B cell (primary cell): Measurements from ENCODE around the gene MAP4K4. TPM values are rescaled to one million over a fixed set of nuclear protein-coding genes. Genes with fewer than 3 reads are reported as not detected.
A peak's percentile ranks its signal among the peaks of the same experiment; 100 is the strongest.
"Not testable (repeated sequence)": the region's sequence is repeated elsewhere in the genome, so short reads cannot be mapped to it uniquely, and the experiment has no call there.

Experiments
- ATAC-seq: fragments of 200-7000 bp; cut with Tn5 transposase; one replicate; pipeline ENCODE4 v1.10.0; 2021; ENCODE audit warnings: low read depth, mild to moderate bottlenecking, moderate number of reproducible peaks, moderate library complexity
- CTCF ChIA-PET: fragments of 350-600 bp; sonication (Branson Sonifier 250); formaldehyde crosslinking; loops from one replicate; lab custom pipeline; 2021; ENCODE audit warnings: antibody characterized with exemption, inconsistent platforms; lab: Charles Lee
- POLR2A ChIA-PET: fragments of 350-600 bp; sonication (Branson Sonifier 250); formaldehyde crosslinking; loops from one replicate; lab custom pipeline; 2021; ENCODE audit warnings: antibody characterized with exemption; lab: Charles Lee
- DNase-seq: peaks from one replicate; pipeline ENCODE4 v3.0.0; 2013
- H2AFZ ChIP-seq: 2 replicates; pipeline ENCODE4 v1.6.1; 2012; ENCODE audit warnings: mild to moderate bottlenecking, low read depth, low read length; ENCODE audit not compliant: insufficient read depth, poor library complexity, severe bottlenecking
- H3K27ac ChIP-seq, 2 donors: 1 replicate in 1 of 2; 2 replicates in 1 of 2; pipeline ENCODE4 v1.5.1; 2012 to 2013; ENCODE audit warnings: low read length in 2 of 2, mild to moderate bottlenecking in 2 of 2, moderate library complexity in 1 of 2
- H3K27me3 ChIP-seq, 4 experiments: fragments of 200-600 bp in 1 of 4; sonication (generic) in 1 of 4; replicated peaks in 1 of 4; 1 replicate in 2 of 4; 2 replicates in 2 of 4; pipeline versions ENCODE4 v1.6.1 to v1.7.0; 2013 to 2016; ENCODE audit warnings: low read length in 3 of 4, mild to moderate bottlenecking in 2 of 4, mixed read lengths in 1 of 4, moderate library complexity in 1 of 4; ENCODE audit not compliant: insufficient read depth in 4 of 4, control insufficient read depth in 3 of 4; ENCODE audit errors: control extremely low read depth in 1 of 4
- H3K36me3 ChIP-seq, 2 experiments: replicated peaks in 1 of 2; 1 replicate in 1 of 2; 2 replicates in 1 of 2; pipeline versions ENCODE4 v1.6.1 to v1.7.1; 2013; ENCODE audit warnings: low read length in 1 of 2; ENCODE audit not compliant: insufficient read depth in 2 of 2, control insufficient read depth in 1 of 2; ENCODE audit errors: control extremely low read depth in 1 of 2, extremely low read depth in 1 of 2
- H3K4me1 ChIP-seq, 2 donors: fragments of 200-600 bp in 1 of 2; sonication (generic) in 1 of 2; 1 replicate in 1 of 2; 2 replicates in 1 of 2; pipeline versions ENCODE4 v1.5.1 to v1.6.1; 2013 to 2017; ENCODE audit warnings: low read length in 2 of 2; ENCODE audit not compliant: control insufficient read depth in 2 of 2, insufficient read depth in 2 of 2
- H3K4me2 ChIP-seq: replicated peaks from 2 replicates; pipeline ENCODE3; 2012; ENCODE audit warnings: mild to moderate bottlenecking, low read depth, low read length; ENCODE audit not compliant: poor library complexity, severe bottlenecking
- H3K4me3 ChIP-seq, 5 experiments: fragments of 200-600 bp in 1 of 5; sonication (generic) in 1 of 5; 1 replicate in 3 of 5; 2 replicates in 2 of 5; pipeline versions ENCODE4 v1.5.1 to v1.7.0; 2011 to 2016; ENCODE audit warnings: low read length in 4 of 5, mild to moderate bottlenecking in 4 of 5, low read depth in 2 of 5, control low read depth in 1 of 5, moderate library complexity in 1 of 5; ENCODE audit not compliant: insufficient read depth in 1 of 5; ENCODE audit errors: control extremely low read depth in 1 of 5, extremely low read depth in 1 of 5
- H3K79me2 ChIP-seq: fragments of 200-600 bp; sonication (generic); one replicate; pipeline ENCODE4 v1.6.0; 2016; ENCODE audit warnings: low read length; ENCODE audit not compliant: control insufficient read depth, insufficient read depth
- H3K9ac ChIP-seq: fragments of 200-600 bp; sonication (generic); 2 replicates; pipeline ENCODE4 v1.6.1; 2017; ENCODE audit warnings: mild to moderate bottlenecking, low read length, moderate library complexity
- H3K9me3 ChIP-seq, 3 donors: one replicate each; pipeline versions ENCODE4 v1.6.1 to v1.7.1; 2013; ENCODE audit warnings: low read length in 2 of 3; ENCODE audit not compliant: control insufficient read depth in 2 of 3, insufficient read depth in 1 of 3; ENCODE audit errors: control extremely low read depth in 1 of 3
- H4K20me1 ChIP-seq: 2 replicates; pipeline ENCODE4 v1.6.0; 2012; ENCODE audit warnings: mild to moderate bottlenecking, low read length; ENCODE audit not compliant: insufficient read depth, control insufficient read depth, poor library complexity, severe bottlenecking
- H3K27ac Mint-ChIP-seq: one replicate; pipeline ENCODE4 v1.8.0; 2021; ENCODE audit warnings: mixed read lengths
- H3K27me3 Mint-ChIP-seq: one replicate; pipeline ENCODE4 v1.8.0; 2021; ENCODE audit warnings: mixed read lengths
- H3K4me1 Mint-ChIP-seq: one replicate; pipeline ENCODE4 v1.8.0; 2021; ENCODE audit warnings: mixed read lengths
- H3K4me3 Mint-ChIP-seq: one replicate; pipeline ENCODE4 v1.8.0; 2021; ENCODE audit warnings: mixed read lengths
- H3K9me3 Mint-ChIP-seq: one replicate; pipeline ENCODE4 v1.8.0; 2022; ENCODE audit warnings: mixed read lengths; ENCODE audit not compliant: insufficient read depth
- EZH2 ChIP-seq: IDR thresholded peaks from 2 replicates; pipeline ENCODE4 v1.6.1; 2012; ENCODE audit warnings: borderline replicate concordance, low read depth, mild to moderate bottlenecking, moderate library complexity, low read length; ENCODE audit not compliant: insufficient read depth, poor library complexity, severe bottlenecking
- WGBS: methylation state at CpG from one replicate; pipeline ENCODE4 v1.1.5; 2013; ENCODE audit warnings: missing lambda C conversion rate; ENCODE audit not compliant: insufficient coverage; 5-methylcytosine and 5-hydroxymethylcytosine counted together
- intact Hi-C: fragments of 100-400 bp; cut with micrococcal nuclease; formaldehyde crosslinking; loops from one replicate; pipeline ENCODE4 v1.10.0; 2022
- polyA plus RNA-seq: library from polyadenylated mRNA; depleted of rRNA; stranded (reverse); fragments of >200 nt; gene quantifications from 2 replicates; pipeline ENCODE4 v1.2.3, GENCODE V29; 2012
- total RNA-seq, 2 donors: library from RNA; stranded (reverse); fragments of 120-200 nt in 1 of 2; gene quantifications; 1 replicate in 1 of 2; 2 replicates in 1 of 2; pipeline versions ENCODE4 v1.2.3 to v1.2.4, GENCODE V29; 2013 to 2022
- TF ChIP-seq, protein P1 (sequence below): fragments of 200-600 bp; IDR thresholded peaks from one replicate; pipeline ENCODE4 v1.8.0; 2022; ENCODE audit warnings: antibody characterized with exemption, mild to moderate bottlenecking

MAP4K4 gene
- total and polyA plus RNA-seq, 2 donors (not counting 1 experiment from before 2014, with no cell fraction given) = 54.8 to 280 TPM

DNA sequence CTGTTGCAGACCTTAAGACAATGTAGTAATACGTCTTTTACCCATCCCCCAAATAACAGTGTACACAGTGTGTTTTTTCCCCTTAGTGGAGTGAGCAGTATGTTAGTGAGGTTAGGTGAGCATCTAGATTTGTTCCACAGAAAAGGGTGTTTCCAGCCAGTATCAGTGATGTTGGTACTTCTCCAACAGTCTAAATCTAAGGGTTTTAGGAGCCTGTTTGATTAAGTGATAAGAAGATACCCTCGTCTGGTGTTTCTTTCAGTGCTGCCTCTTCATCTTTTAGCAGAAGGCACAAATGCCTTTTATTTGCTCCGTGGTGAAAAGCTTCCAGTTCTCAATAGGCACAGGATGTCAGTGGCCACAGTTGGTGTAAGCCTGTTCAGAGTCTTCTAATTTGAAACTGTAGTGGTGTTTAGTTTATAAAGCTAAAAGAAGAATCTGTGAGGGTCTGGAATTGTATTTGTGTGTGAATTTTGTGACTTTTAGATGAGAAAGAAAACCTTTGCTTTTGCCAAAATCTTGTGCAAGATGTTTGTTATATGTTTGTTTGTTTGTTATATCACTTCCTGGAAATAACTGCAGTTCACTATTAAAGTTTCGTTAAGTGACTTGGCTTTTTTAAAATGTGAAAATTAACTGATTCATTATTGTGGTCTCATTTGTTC is 71.2 kb downstream of the MAP4K4 start:
- Histone ChIP-seq H3K4me3 (no peak overlapping the region), H3K27ac (peak overlapping the region in 1 of 2 donors; percentile 8), H3K36me3 (no peaks in the 10 kb centered on the region), H2AFZ (no peak overlapping the region), H3K9ac (no peak overlapping the region), H3K4me1 (peaks cover 60 to 71% of the 10 kb centered on the region in 2 donors), H3K9me3 (no peaks in the 10 kb centered on the region), H4K20me1 (peaks cover 74% of the 10 kb centered on the region), H3K27me3 (no peaks in the 10 kb centered on the region), H3K4me2 (peak overlapping the region; percentile 4), H3K79me2 (peaks cover 99% of the 10 kb centered on the region)
- no peak for TF ChIP-seq EZH2
- TF ChIP-seq, protein P1, sequence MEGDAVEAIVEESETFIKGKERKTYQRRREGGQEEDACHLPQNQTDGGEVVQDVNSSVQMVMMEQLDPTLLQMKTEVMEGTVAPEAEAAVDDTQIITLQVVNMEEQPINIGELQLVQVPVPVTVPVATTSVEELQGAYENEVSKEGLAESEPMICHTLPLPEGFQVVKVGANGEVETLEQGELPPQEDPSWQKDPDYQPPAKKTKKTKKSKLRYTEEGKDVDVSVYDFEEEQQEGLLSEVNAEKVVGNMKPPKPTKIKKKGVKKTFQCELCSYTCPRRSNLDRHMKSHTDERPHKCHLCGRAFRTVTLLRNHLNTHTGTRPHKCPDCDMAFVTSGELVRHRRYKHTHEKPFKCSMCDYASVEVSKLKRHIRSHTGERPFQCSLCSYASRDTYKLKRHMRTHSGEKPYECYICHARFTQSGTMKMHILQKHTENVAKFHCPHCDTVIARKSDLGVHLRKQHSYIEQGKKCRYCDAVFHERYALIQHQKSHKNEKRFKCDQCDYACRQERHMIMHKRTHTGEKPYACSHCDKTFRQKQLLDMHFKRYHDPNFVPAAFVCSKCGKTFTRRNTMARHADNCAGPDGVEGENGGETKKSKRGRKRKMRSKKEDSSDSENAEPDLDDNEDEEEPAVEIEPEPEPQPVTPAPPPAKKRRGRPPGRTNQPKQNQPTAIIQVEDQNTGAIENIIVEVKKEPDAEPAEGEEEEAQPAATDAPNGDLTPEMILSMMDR = no peak
- no peak for DNase-seq
- intact Hi-C loops = loop anchor here (5.0 kb wide), 3 partner anchors 39 to 146 kb away; partner anchors contain the start of gene MAP4K4
- Mint-ChIP-seq H3K27ac (peak overlapping the region; percentile 47), H3K4me1 (peaks cover 91% of the 10 kb centered on the region), H3K9me3 (no peaks in the 10 kb centered on the region), H3K4me3 (peak overlapping the region; percentile 51), H3K27me3 (no peaks in the 10 kb centered on the region)
- WGBS = 40% methylated on average over 2 of the region's 4 CpGs
- CTCF ChIA-PET = interaction anchor here (1.0 to 6.7 kb wide), 5 partner anchors 10 to 350 kb away, joined by 3 to 38 read pairs (median 3); no protein-coding TSS in a partner anchor
- no peak for ATAC-seq
- POLR2A ChIA-PET = no interaction called here

DNA sequence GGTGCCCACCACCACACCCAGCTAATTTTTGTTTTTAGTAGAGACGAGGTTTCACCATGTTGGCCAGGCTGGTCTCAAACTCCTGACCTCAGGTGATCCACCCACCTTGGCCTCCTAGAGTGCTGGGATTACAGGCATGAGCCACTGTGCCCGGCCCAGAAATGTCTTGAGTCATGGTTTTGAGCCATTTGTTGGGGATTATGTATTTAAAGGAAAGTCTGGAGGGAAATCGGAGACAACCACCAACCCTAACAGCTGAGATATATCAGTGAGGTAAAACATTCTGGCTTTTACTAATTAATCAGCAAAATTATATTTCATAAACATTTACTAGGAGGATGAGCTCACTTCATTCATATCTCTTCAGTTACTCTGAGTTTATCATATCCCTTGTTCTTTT is 72.2 kb downstream of the MAP4K4 start:
- peaks cover 99% of the 10 kb centered on the region for H3K79me2 ChIP-seq
- H4K20me1 ChIP-seq = peaks cover 78% of the 10 kb centered on the region
- DNase-seq, H3K9me3 Mint-ChIP-seq, POLR2A ChIA-PET, H3K36me3 ChIP-seq, H3K27me3 ChIP-seq, H3K9me3 ChIP-seq, H3K4me3 ChIP-seq, H3K9ac ChIP-seq, ATAC-seq, H3K27ac Mint-ChIP-seq, H3K4me2 ChIP-seq, H3K27ac ChIP-seq, H2AFZ ChIP-seq, H3K27me3 Mint-ChIP-seq, H3K4me3 Mint-ChIP-seq: not testable (repeated sequence)
- H3K4me1 ChIP-seq = peaks cover 63 to 77% of the 10 kb centered on the region in 2 donors
- H3K4me1 Mint-ChIP-seq = peaks cover 91% of the 10 kb centered on the region
- no CpG with 5 or more reads among the region's 3 CpGs for WGBS
- intact Hi-C loops = loop anchor here (5.0 kb wide), 3 partner anchors 38 to 147 kb away; partner anchors contain the start of gene MAP4K4
- CTCF ChIA-PET = interaction anchor here (0.7 to 6.7 kb wide), 16 partner anchors 8 to 418 kb away, joined by 3 to 38 read pairs (median 5); no protein-coding TSS in a partner anchor
